Measurements from ENCODE around the gene ABCC2.

The ABCC2 gene

GRCh38 chr10:99782447-99783286, at the start of gene ABCC2:
TSS of gene ABCC2 (plus strand) at chr10:99782640. CDS start at chr10:99782845, 205 bp downstream.
- no peak for TF ChIP-seq CTCF (IDR thresholded peaks at IDR 0.05)

GRCh38 chr10:99733366-99733765, 49.1 kb upstream of the ABCC2 start:
- TF ChIP-seq CTCF (IDR thresholded peaks at IDR 0.05), result no peak

- no peak for TF ChIP-seq CTCF (IDR thresholded peaks at IDR 0.05)
These were observed 42.2 kb upstream of the ABCC2 start for GRCh38 chr10:99740260-99740659.

GRCh38 chr10:99740933-99741559, 41.4 kb upstream of the ABCC2 start:
- TF ChIP-seq CTCF (IDR thresholded peaks at IDR 0.05), result no peak

GRCh38 chr10:99742254-99742653, 40.2 kb upstream of the ABCC2 start:
- TF ChIP-seq CTCF (IDR thresholded peaks at IDR 0.05), result no peak

GRCh38 chr10:99742701-99743100, 39.7 kb upstream of the ABCC2 start:
- TF ChIP-seq CTCF (IDR thresholded peaks at IDR 0.05), result no peak

- no peak for TF ChIP-seq CTCF (IDR thresholded peaks at IDR 0.05)
These were observed 38.6 kb upstream of the ABCC2 start for GRCh38 chr10:99743841-99744240.
